GM12801 (cell line): ENCODE data around the gene ACOX1.

Experiments used
- TF ChIP-seq, protein P1 (sequence below): IDR thresholded peaks from one replicate; pipeline ENCODE4 v1.5.1; 2011; ENCODE audit warnings: control low read depth; ENCODE audit not compliant: insufficient read length; ENCODE audit errors: extremely low read depth

The ACOX1 gene

DNA sequence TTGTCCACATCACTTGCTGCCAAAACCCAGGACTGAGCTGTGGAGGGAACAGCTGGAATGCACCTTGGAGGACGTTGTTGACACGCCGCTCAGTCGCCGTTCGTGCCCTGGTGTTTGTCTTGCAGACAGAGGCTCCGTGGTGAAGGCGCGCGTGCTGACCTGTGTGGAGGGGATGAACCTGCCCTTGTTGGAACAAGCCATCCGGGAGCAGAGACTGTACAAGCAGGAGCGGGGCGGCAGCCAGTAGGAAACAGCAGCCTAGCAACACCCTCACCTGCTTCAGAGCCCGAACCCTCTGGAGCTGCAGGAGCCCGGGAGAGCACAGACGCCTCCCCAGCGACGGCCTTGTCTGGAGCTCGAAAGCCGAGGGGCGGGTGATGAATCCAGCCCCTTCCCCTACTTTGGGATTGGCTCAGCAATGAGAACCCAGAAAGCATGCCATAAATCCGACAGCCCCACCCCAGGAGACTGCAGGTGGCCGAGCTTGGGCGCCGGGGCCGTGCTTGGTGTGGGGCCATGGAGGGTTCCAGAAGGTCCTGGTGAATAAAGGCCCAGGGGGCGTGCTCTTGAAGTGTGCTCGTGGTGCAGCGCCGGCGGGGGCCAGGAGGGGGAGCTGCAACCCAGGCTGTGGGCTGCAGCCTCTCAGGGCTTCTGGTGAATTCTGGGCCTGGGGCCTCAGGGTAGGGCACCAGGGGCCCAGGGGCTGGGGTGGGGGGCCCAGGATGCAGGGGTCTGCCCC lies 21.2 kb upstream of the ACOX1 start:
- TF ChIP-seq, protein P1, sequence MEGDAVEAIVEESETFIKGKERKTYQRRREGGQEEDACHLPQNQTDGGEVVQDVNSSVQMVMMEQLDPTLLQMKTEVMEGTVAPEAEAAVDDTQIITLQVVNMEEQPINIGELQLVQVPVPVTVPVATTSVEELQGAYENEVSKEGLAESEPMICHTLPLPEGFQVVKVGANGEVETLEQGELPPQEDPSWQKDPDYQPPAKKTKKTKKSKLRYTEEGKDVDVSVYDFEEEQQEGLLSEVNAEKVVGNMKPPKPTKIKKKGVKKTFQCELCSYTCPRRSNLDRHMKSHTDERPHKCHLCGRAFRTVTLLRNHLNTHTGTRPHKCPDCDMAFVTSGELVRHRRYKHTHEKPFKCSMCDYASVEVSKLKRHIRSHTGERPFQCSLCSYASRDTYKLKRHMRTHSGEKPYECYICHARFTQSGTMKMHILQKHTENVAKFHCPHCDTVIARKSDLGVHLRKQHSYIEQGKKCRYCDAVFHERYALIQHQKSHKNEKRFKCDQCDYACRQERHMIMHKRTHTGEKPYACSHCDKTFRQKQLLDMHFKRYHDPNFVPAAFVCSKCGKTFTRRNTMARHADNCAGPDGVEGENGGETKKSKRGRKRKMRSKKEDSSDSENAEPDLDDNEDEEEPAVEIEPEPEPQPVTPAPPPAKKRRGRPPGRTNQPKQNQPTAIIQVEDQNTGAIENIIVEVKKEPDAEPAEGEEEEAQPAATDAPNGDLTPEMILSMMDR: no peak

DNA sequence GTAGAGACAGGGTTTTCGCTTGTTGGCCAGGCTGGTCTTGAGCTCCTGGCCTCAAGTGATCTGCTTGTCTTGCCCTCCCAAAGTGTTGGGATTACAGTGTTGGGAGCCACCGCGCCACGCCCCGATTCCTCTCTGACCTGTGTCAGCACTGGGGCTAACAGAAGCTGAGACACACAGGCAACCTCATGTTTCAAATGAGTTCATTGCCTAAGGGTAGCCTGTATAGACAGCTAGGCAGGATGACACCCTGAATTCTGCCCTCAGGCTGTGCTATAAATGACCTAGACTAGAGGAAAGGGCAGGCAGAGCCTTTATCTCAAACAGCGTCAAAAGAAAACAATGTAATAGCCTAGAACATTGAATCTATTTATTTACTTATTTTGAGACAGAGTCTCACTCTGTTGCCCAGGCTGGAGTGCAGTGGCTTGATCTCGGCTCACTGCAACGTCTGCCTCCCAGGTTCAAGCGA lies 19.4 kb upstream of the ACOX1 start:
- TF ChIP-seq, protein P1: no peak

DNA sequence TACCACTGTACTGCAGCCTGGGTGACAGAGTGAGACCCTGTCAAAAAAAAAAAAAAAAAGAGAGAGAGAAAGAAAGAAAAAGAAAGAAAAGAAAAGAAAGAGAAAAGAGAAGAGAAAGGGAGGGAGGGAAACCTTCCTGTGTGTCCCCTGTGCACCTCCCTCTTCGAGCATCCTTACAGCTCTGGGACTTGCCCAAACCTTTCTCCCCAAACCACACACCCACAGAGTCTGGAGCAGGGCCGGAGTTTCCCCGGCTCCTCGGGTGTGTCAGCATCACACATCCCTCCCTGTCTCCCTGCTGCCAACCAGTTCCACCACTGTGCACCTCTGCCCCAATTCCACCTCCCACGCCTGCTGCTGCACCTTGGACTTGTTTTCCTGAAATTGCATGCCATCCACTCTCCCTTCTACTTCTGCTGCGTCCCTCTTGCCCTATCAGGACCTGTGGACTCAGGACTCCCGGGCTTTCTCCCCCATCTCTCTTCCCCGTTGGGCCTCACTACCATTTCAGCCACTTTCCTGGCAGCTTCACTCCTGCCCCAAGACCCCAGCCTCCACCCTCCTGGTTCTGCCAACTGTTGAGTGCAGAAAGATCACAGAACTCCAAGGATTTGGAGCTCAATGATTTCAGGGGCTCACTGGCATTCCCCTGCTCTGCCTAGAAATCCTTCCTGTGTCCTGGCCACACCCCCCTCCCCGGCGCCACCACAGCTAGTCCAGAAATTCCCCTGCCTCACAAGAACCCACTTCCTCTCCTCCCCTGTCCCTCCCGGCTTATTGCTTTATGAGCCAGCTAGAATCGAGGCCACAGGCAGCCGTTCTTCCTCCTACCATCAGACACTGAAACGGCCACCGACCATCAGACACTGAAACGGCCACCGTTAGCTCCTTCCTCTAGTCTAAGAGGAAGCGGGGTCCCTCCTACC lies 18.0 kb upstream of the ACOX1 start:
- TF ChIP-seq, protein P1: no peak

DNA sequence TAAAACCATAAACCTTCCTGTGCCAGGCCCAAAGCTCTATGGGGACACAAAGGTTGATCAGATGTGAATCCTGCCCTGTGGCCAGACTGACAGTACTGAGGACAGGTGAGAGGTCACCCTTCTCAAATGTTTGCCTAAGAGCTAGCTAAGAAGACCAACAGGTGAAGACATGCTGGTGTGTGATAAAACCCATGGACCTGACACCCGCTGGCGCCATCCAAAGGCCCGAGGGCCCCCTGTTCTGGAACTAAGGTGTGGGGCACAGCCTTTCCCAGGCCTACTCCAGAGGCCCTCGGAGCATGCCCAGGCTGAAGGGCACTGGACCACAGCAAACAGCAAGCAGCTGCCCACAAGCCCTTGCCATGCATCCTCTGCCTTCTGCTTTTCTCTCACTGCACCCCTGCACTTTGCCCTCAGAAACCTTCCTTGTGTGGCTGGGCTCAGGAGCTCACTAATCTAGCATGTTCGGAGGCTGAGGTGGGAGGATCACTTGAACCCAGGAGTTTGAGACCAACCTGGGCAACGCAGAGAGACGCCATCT lies 16.5 kb upstream of the ACOX1 start:
- TF ChIP-seq, protein P1: no peak

DNA sequence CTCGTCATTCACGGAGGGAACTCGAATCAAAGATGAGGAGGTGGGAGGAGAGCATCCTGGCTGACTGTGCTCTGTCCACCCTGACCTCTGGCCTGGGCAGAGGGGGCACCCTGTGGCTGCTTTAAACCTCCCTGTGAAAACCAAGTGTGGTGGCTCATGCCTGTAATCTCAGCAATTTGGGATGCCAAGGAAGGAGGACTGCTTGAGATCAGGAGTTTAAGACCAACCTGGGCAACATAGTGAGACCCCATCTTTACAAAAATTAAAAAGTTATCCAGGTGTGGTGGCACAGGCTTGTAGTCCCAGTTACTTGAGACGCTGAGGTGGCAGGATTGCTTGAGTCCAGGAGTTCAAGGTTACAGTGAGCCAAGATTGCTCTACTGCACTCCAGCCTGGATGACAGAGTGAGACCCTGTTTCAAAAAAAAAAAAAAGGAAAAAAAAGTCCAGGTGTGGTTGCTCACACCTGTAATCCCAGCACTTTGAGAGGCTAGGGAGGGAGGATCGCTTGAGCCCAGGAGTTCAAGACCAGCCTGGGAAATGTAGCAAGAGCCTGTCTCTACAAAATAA lies 15.9 kb upstream of the ACOX1 start:
- TF ChIP-seq, protein P1: no peak

DNA sequence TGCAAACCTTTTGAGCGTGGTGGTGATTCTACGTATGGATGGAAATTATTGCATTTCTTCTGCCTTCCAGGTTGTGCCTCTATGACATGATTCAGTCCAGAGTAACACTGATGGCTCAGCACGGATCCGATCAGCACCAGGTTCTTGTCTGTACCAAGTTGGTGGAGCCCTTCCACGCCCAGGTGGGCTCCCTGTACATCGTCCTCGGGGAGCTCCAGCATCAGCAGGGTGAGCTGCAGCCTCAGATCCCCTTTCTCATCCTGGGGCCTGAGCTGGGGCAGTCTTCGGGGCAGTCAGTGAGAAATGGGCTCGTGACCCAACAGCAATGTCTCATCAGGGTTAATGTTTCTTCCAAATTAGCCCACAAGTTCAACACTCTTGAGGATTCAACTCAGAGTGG lies 12.4 kb upstream of the ACOX1 start:
- TF ChIP-seq, protein P1: no peak

DNA sequence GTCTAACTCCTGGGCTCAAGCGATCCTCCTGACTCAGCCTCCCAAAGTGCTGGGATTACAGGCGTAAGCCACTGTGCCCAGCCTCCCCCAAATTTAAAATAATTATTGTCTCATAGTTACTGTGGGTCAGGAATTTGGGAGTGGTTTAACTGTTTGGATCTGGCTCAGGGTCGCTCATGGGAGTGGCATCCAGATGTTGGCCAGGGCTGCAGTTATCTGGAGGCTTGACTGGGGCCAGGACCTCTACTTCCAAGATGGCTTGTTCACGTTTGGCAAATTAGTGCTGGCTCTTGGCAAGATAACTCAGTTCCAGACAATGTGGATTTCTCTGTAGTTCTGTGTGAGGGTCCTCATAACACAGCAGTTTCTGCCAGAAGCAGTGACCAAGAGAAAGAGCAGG lies 8.1 kb upstream of the ACOX1 start:
- TF ChIP-seq, protein P1: no peak
